H1 (cell line): ENCODE data around the gene MYH16. TPM values are rescaled to one million over a fixed set of nuclear protein-coding genes. Genes with fewer than 3 reads are reported as not detected.

Experiments used
- polyA plus RNA-seq, 7 experiments: library from polyadenylated mRNA; depleted of rRNA in 3 of 7; stranded (reverse) in 5 of 7; unstranded in 2 of 7; fragments of >200 nt in 5 of 7; fragments of 200-250 nt in 2 of 7; gene quantifications; 1 replicate in 5 of 7; 2 replicates in 1 of 7; 4 replicates in 1 of 7; pipeline versions ENCODE4 v1.2.1 to v1.2.3, GENCODE V29; 2011 to 2013; ENCODE audit warnings: missing spikeins in 2 of 7, mixed read lengths in 2 of 7
- total RNA-seq: library from RNA; stranded (reverse); fragmentation: NEBNext Ultra II Directional; extraction: Animal tissue kit (Norgen Biotek cat#: 25700); gene quantifications from 2 replicates; pipeline ENCODE4 v1.2.1, GENCODE V29; 2021
- TF ChIP-seq, protein P1 (sequence below): IDR thresholded peaks from 2 replicates; pipeline ENCODE4 v1.6.1; 2012; ENCODE audit warnings: low read length, inconsistent platforms

MYH16 gene
- total and polyA plus RNA-seq, 2 of the 8 experiments (the other 6 are each of a cell fraction or from before 2014, with no cell fraction given), result not detected

GRCh38 chr7:99355098-99355497 lies 82.5 kb downstream of the MYH16 start (continued):
- TF ChIP-seq, protein P1, sequence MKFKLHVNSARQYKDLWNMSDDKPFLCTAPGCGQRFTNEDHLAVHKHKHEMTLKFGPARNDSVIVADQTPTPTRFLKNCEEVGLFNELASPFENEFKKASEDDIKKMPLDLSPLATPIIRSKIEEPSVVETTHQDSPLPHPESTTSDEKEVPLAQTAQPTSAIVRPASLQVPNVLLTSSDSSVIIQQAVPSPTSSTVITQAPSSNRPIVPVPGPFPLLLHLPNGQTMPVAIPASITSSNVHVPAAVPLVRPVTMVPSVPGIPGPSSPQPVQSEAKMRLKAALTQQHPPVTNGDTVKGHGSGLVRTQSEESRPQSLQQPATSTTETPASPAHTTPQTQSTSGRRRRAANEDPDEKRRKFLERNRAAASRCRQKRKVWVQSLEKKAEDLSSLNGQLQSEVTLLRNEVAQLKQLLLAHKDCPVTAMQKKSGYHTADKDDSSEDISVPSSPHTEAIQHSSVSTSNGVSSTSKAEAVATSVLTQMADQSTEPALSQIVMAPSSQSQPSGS, result no peak
